ENCODE results near the gene HTR7.

DNA sequence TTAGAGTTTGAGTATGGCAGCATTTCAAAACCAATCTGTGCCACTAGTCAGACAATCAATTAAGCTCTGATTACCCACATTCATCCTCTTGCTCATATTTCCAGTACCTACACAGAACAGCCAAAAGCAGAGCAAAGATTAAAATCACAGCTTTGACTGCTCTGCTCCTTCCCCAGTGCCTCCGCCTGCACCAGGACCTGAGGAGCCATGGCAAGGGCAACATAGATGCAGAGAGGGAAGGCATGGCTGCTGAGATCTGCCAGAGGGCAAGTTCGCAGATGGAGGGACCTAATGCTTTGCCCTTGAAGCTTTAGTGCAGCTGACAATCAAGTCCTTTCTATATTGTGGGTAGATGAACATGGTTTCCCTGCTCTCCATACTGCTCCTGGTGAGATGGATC, 148.1 kb downstream of the HTR7 start:
- no peak for TF ChIP-seq POLR2A (IDR thresholded peaks at IDR 0.05)
- TF ChIP-seq, protein P1, sequence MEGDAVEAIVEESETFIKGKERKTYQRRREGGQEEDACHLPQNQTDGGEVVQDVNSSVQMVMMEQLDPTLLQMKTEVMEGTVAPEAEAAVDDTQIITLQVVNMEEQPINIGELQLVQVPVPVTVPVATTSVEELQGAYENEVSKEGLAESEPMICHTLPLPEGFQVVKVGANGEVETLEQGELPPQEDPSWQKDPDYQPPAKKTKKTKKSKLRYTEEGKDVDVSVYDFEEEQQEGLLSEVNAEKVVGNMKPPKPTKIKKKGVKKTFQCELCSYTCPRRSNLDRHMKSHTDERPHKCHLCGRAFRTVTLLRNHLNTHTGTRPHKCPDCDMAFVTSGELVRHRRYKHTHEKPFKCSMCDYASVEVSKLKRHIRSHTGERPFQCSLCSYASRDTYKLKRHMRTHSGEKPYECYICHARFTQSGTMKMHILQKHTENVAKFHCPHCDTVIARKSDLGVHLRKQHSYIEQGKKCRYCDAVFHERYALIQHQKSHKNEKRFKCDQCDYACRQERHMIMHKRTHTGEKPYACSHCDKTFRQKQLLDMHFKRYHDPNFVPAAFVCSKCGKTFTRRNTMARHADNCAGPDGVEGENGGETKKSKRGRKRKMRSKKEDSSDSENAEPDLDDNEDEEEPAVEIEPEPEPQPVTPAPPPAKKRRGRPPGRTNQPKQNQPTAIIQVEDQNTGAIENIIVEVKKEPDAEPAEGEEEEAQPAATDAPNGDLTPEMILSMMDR (IDR thresholded peaks at IDR 0.05), result no peak

All from body of pancreas (tissue), 4 donors.